Neutrophil (primary cell): ENCODE results near the gene SH3BGRL3.
A peak's percentile ranks its signal among the peaks of the same experiment; 100 is the strongest.
"Not testable (repeated sequence)": the region's sequence is repeated elsewhere in the genome, so short reads cannot be mapped to it uniquely, and the experiment has no call there.

Source experiments
- H3K27ac ChIP-seq: fragments of 200-600 bp; sonication (generic); 2 replicates; pipeline ENCODE4 v1.5.1; 2016; ENCODE audit warnings: mild to moderate bottlenecking, moderate library complexity
- H3K27me3 ChIP-seq: fragments of 200-600 bp; sonication (generic); 2 replicates; pipeline ENCODE4 v1.6.0; 2016; ENCODE audit warnings: mild to moderate bottlenecking
- H3K36me3 ChIP-seq: fragments of 200-600 bp; sonication (generic); 2 replicates; pipeline ENCODE4 v1.5.1; 2017
- H3K4me1 ChIP-seq, 2 experiments: fragments of 200-600 bp in 1 of 2; sonication (generic) in 1 of 2; 1 replicate in 1 of 2; 2 replicates in 1 of 2; pipeline versions ENCODE4 v1.5.1 to v1.6.1; 2013 to 2016; ENCODE audit warnings: low read depth in 1 of 2, low read length in 1 of 2, mild to moderate bottlenecking in 1 of 2, moderate library complexity in 1 of 2; ENCODE audit not compliant: control insufficient read depth in 1 of 2, insufficient read depth in 1 of 2
- H3K4me3 ChIP-seq, 2 experiments: fragments of 200-600 bp in 1 of 2; sonication (generic) in 1 of 2; 1 replicate in 1 of 2; 2 replicates in 1 of 2; pipeline ENCODE4 v1.5.1; 2013 to 2016; ENCODE audit warnings: low read depth in 1 of 2, low read length in 1 of 2, mild to moderate bottlenecking in 1 of 2, moderate library complexity in 1 of 2
- H3K9me3 ChIP-seq: fragments of 200-600 bp; sonication (generic); 2 replicates; pipeline ENCODE4 v1.5.1; 2016
- TF ChIP-seq, protein P1 (sequence below): fragments of 200-600 bp; sonication (generic); IDR thresholded peaks from 2 replicates; pipeline ENCODE4 v1.5.1; 2016; ENCODE audit warnings: antibody characterized with exemption

The SH3BGRL3 gene

DNA sequence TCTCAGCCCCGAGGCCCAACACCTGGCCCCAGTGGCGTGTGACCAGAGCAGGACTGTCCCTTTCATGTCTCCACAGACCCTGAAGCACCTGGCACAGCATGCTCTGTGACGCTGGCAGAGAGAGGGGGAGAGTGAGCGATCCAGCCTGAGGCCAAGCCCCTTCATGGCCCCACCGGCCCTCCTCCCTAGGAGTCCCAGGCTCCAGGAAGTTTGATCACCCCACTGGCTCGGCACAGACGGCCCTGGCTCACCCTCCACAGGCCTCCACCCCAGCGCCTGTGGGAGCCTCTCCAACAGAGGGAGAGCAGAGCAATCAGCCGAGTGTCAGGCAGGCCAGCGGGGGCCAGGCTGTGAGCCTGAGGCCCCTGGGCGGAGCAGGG, 11.0 kb downstream of the SH3BGRL3 start:
- Histone ChIP-seq H3K4me1 (peaks cover 73 to 74% of the 10 kb centered on the region in 2 experiments), H3K36me3 (peaks cover 5% of the 10 kb centered on the region), H3K27ac (peak overlapping the region; percentile 100), H3K9me3 (no peaks in the 10 kb centered on the region), H3K27me3 (no peaks in the 10 kb centered on the region), H3K4me3 (peak overlapping the region; percentile 36 to 56)
- TF ChIP-seq, protein P1, sequence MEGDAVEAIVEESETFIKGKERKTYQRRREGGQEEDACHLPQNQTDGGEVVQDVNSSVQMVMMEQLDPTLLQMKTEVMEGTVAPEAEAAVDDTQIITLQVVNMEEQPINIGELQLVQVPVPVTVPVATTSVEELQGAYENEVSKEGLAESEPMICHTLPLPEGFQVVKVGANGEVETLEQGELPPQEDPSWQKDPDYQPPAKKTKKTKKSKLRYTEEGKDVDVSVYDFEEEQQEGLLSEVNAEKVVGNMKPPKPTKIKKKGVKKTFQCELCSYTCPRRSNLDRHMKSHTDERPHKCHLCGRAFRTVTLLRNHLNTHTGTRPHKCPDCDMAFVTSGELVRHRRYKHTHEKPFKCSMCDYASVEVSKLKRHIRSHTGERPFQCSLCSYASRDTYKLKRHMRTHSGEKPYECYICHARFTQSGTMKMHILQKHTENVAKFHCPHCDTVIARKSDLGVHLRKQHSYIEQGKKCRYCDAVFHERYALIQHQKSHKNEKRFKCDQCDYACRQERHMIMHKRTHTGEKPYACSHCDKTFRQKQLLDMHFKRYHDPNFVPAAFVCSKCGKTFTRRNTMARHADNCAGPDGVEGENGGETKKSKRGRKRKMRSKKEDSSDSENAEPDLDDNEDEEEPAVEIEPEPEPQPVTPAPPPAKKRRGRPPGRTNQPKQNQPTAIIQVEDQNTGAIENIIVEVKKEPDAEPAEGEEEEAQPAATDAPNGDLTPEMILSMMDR: no peak

DNA sequence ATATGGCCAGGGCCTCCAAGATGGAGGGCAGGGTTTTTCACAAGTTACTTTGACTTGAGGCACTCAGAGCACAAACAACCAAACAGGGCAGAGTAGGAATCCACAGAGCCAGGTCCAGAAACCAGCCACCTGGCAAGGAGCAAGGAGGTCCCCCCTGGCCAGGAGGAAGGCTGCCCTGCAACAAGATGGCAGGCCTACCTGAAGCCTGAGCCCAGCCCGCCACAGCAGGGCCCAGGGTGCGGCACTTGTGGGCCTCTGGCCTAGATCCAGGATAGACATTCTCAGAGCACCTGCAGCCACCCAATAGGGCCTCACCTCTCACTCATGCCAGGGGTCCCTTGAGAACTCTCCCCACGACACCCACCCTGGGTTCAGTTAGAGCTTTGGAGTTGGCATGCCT, 11.5 kb downstream of the SH3BGRL3 start:
- TF ChIP-seq, protein P1: no peak
- Histone ChIP-seq H3K27me3 (no peaks in the 10 kb centered on the region), H3K4me3 (peak overlapping the region in 1 of 2 experiments; percentile 56), H3K27ac (peak overlapping the region; percentile 100), H3K36me3 (peaks cover 9% of the 10 kb centered on the region), H3K9me3 (no peaks in the 10 kb centered on the region), H3K4me1 (peaks cover 68% of the 10 kb centered on the region in 2 experiments)

DNA sequence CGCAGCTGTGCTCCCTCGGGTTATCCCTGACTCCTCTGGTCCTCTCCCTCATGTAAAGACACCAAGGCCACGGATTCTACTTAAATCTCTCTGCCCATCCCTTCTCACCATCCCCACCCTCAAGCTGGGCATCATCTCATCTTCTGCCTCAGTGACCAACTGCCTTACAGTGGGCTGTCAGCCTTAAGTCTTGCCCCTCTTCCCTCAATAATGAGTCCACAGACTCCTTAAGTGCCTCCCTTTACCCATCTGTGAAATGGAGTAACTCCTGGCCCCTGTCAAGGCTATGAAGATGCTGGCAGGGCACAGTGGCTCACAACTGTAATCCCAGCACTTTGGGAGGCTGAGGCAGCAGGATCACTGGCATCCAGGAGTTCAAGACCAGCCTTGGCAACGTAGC, 12.1 kb downstream of the SH3BGRL3 start:
- H3K27ac ChIP-seq: peak overlapping the region; percentile 100
- H3K27me3 ChIP-seq: no peaks in the 10 kb centered on the region
- no peaks in the 10 kb centered on the region for H3K9me3 ChIP-seq
- peaks cover 9% of the 10 kb centered on the region for H3K36me3 ChIP-seq
- H3K4me1 ChIP-seq: peaks cover 63% of the 10 kb centered on the region in 2 experiments
- H3K4me3 ChIP-seq: peak overlapping the region in 1 of 2 experiments; percentile 56
- TF ChIP-seq, protein P1: no peak

DNA sequence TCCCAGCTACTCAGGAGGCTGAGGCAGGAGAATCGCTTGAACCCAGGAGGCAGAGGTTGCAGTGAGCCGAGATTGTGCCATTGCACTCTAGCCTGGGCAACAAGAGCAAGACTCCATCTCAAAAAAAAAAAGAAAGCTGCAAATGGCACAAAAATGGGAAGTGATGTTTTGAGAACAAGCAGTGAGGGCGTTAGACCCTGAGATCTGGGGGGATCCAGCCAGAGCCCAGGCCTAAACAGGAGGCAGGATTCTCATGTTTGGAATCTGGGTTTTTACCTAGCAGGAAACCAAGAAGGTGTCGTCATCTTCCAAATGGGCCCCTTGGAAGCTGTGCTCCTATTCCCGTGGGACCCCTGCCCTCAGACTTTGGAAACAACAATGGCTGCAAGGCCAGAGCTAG, 12.8 kb downstream of the SH3BGRL3 start:
- H3K36me3 ChIP-seq, H3K27me3 ChIP-seq, H3K9me3 ChIP-seq, H3K4me3 ChIP-seq: not testable (repeated sequence)
- H3K27ac ChIP-seq: peak overlapping the region; percentile 100
- H3K4me1 ChIP-seq: peaks cover 57 to 59% of the 10 kb centered on the region in 2 experiments

DNA sequence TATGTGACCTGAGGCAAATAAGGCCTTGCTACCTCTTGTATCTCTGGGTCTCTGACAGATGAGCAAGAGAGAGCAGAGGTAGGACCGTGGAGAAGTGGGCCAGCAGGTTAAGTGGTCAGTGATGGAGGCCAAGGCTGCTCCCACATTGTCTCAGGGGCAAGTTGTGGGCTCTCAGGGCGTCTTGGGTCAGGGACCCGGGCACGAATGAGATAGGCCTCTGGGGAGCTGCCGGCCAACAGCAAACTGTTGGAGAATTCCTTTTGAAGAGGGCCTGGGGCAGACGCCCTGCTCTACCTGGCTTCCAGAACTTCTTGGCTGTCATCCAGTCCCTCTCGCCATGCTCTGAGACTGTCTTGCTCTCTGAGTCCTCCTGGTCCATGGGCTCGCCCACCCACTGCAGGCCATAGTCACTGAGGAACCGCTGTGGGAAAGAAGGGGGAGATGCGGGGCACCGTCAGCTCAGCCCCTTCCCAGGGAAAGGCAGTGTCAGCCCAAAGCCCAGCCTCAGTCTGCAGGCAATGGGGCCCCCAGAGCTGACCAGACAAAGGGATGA, 14.1 kb downstream of the SH3BGRL3 start:
- Histone ChIP-seq H3K27me3 (no peaks in the 10 kb centered on the region), H3K36me3 (peaks cover 9% of the 10 kb centered on the region), H3K9me3 (no peaks in the 10 kb centered on the region), H3K4me3 (no peak overlapping the region), H3K4me1 (peaks cover 53 to 59% of the 10 kb centered on the region in 2 experiments), H3K27ac (no peak overlapping the region)
- TF ChIP-seq, protein P1: no peak

DNA sequence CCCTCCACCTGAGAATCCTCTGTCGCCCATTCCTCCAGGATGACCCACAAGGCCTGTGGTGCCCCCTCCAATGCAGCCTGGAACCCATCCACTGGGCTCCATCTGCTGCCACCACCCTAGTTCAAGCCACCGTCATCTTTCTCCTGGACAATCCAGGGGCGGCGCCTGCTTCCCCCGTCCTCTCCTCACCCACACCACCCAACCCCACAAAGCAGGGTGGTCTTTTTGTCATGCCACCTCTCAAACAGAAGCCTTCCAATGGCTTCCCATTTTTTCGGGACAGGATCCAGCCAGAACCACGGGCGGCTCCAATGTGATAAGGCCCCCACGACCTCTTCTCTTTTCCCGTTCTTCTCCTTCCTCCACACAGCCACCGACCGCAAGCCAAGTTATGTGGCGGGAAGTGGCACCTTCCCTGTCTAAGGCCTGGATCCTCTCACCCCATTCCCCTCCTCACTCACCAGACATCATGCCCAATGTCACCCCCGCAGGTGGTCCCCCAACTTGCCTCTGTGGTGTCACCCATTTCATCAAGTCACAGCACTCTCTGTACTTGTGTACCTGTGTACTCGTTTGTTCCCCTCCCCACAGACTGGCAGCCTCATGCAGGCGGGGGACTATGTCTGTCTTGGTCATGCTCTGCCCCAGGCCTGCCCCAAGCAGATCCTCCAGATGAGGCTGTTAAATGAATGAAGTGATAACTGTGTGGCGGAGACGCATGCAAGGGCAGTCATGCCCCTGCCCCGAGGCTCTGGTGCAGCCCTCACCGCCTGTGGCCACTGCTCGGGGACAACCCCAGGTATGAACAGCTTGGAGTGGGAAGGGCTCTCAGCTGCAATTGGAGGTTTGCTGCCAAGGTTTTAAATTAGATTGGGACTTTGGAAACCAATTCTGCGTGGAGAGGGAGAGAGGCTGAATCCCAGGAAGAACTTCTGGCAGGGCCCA, 15.6 kb downstream of the SH3BGRL3 start:
- TF ChIP-seq, protein P1: no peak
- no peak overlapping the region for H3K4me3 ChIP-seq
- H3K27me3 ChIP-seq: no peaks in the 10 kb centered on the region
- no peaks in the 10 kb centered on the region for H3K9me3 ChIP-seq
- H3K36me3 ChIP-seq: peaks cover 9% of the 10 kb centered on the region
- H3K4me1 ChIP-seq: peaks cover 38 to 44% of the 10 kb centered on the region in 2 experiments
- no peak overlapping the region for H3K27ac ChIP-seq
